ENCODE measurements around the gene CCL7. TPM values are rescaled to one million over a fixed set of nuclear protein-coding genes. Genes with fewer than 3 reads are reported as not detected.

CCL7 gene
- polyA plus RNA-seq, 3 donors: 0.25 to 0.38 TPM; not detected in 1

DNA sequence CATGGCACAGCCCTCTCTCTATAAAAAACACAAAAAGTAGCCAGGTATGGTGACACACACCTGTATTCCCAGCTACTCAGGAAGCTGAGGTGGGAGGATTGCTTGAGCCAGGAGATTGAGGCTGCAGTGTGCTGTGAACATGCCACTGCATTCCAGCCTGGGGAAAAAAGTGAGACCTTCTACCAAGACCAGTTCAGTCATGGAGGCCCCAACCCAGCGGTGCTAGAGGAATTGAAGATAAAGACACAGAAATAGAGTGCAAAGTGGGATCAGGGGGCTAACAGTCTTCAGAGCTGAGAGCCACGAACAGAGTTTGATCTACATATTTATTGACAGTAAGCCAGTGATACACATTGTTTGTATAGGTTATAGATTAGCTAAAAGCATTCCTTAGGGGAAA is 33.6 kb downstream of the CCL7 start:
- H2AFZ ChIP-seq (ENCODE audit: insufficient read depth, low read depth, low read length, poor library complexity, severe bottlenecking): no peak overlapping the region
- no peak overlapping the region for H3K4me3 ChIP-seq (replicated peaks in 1 of 3; ENCODE audit: low read depth in 2 of 3, low read length in 3 of 3)
- no peak for DNase-seq
- no peak overlapping the region for H3K27ac ChIP-seq (ENCODE audit: low read depth in 1 of 2, low read length in 2 of 2)
- TF ChIP-seq, protein P1, sequence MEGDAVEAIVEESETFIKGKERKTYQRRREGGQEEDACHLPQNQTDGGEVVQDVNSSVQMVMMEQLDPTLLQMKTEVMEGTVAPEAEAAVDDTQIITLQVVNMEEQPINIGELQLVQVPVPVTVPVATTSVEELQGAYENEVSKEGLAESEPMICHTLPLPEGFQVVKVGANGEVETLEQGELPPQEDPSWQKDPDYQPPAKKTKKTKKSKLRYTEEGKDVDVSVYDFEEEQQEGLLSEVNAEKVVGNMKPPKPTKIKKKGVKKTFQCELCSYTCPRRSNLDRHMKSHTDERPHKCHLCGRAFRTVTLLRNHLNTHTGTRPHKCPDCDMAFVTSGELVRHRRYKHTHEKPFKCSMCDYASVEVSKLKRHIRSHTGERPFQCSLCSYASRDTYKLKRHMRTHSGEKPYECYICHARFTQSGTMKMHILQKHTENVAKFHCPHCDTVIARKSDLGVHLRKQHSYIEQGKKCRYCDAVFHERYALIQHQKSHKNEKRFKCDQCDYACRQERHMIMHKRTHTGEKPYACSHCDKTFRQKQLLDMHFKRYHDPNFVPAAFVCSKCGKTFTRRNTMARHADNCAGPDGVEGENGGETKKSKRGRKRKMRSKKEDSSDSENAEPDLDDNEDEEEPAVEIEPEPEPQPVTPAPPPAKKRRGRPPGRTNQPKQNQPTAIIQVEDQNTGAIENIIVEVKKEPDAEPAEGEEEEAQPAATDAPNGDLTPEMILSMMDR (IDR thresholded peaks at IDR 0.05): no peak
- H3K9me3 ChIP-seq (replicated peaks in 1 of 2; ENCODE audit: control insufficient read depth in 1 of 2, insufficient read depth in 1 of 2, low read length in 2 of 2): no peaks in the 10 kb centered on the region
- intact Hi-C loops (cut with micrococcal nuclease): loop anchor here in 1 of 2 donors (5.0 to 10.0 kb wide), 2 partner anchors 61 to 96 kb away; partner anchors contain the start of gene CCL1
- no peak overlapping the region for H3K27ac Mint-ChIP-seq
- H3K4me1 ChIP-seq (ENCODE audit: control insufficient read depth in 1 of 2, insufficient read depth in 2 of 2, low read length in 2 of 2): peaks cover 61 to 67% of the 10 kb centered on the region in 2 donors
- no peak overlapping the region for H3K9ac ChIP-seq (ENCODE audit: insufficient read depth, low read length, poor library complexity, severe bottlenecking)
- H3K79me2 ChIP-seq (ENCODE audit: insufficient read depth, low read length): no peaks in the 10 kb centered on the region
- H3K27me3 ChIP-seq (ENCODE audit: control insufficient read depth in 2 of 2, insufficient read depth in 2 of 2, low read length in 2 of 2): no peaks in the 10 kb centered on the region
- no peaks in the 10 kb centered on the region for H3K36me3 ChIP-seq (replicated peaks in 1 of 2; ENCODE audit: control insufficient read depth in 1 of 2, insufficient read depth in 2 of 2, low read length in 2 of 2)
- no peaks in the 10 kb centered on the region for H3K36me3 Mint-ChIP-seq
- 100% methylated on average over 2 of the region's 2 CpGs for WGBS (ENCODE audit: insufficient coverage)
- H3K4me3 Mint-ChIP-seq: no peak overlapping the region
- H3K27me3 Mint-ChIP-seq (ENCODE audit: low read depth in 3 of 3): peaks cover 0 to 3% (median 2%) of the 10 kb centered on the region in 3 donors
- H3K9me3 Mint-ChIP-seq: peaks cover 0 to under 1% (median 0%) of the 10 kb centered on the region in 7 donors
- H4K20me1 ChIP-seq (ENCODE audit: insufficient read depth, low read length): no peaks in the 10 kb centered on the region
- peaks cover 77% of the 10 kb centered on the region for H3K4me1 Mint-ChIP-seq
- no peak overlapping the region for H3K4me2 ChIP-seq (replicated peaks; ENCODE audit: extremely low read depth, low read length, poor library complexity, severe bottlenecking)

- Mint-ChIP-seq H3K4me1 (peaks cover 72% of the 10 kb centered on the region), H3K27me3 (ENCODE audit: low read depth in 3 of 3) (peaks cover 0 to 2% (median 0%) of the 10 kb centered on the region in 3 donors), H3K36me3 (no peaks in the 10 kb centered on the region), H3K4me3 (no peak overlapping the region), H3K9me3 (no peaks in the 10 kb centered on the region), H3K27ac (peak overlapping the region in 1 of 7 donors; percentile 73)
- intact Hi-C loops (cut with micrococcal nuclease): loop anchor here in 1 of 2 donors (5.0 to 10.0 kb wide), 2 partner anchors 60 to 63 kb away; partner anchors contain the start of gene CCL1
- Histone ChIP-seq H3K9ac (ENCODE audit: insufficient read depth, low read length, poor library complexity, severe bottlenecking) (no peak overlapping the region), H3K4me1 (ENCODE audit: control insufficient read depth in 1 of 2, insufficient read depth in 2 of 2, low read length in 2 of 2) (peaks cover 59 to 65% of the 10 kb centered on the region in 2 donors), H3K4me3 (replicated peaks in 1 of 3; ENCODE audit: low read depth in 2 of 3, low read length in 3 of 3) (no peak overlapping the region), H3K27ac (ENCODE audit: low read depth in 1 of 2, low read length in 2 of 2) (no peak overlapping the region), H3K36me3 (replicated peaks in 1 of 2; ENCODE audit: control insufficient read depth in 1 of 2, insufficient read depth in 2 of 2, low read length in 2 of 2) (no peaks in the 10 kb centered on the region), H3K9me3 (replicated peaks in 1 of 2; ENCODE audit: control insufficient read depth in 1 of 2, insufficient read depth in 1 of 2, low read length in 2 of 2) (no peaks in the 10 kb centered on the region), H2AFZ (ENCODE audit: insufficient read depth, low read depth, low read length, poor library complexity, severe bottlenecking) (no peak overlapping the region), H3K4me2 (replicated peaks; ENCODE audit: extremely low read depth, low read length, poor library complexity, severe bottlenecking) (no peak overlapping the region), H3K27me3 (ENCODE audit: control insufficient read depth in 2 of 2, insufficient read depth in 2 of 2, low read length in 2 of 2) (no peaks in the 10 kb centered on the region), H3K79me2 (ENCODE audit: insufficient read depth, low read length) (no peaks in the 10 kb centered on the region), H4K20me1 (ENCODE audit: insufficient read depth, low read length) (no peaks in the 10 kb centered on the region)
- DNase-seq: no peak
- WGBS (ENCODE audit: insufficient coverage): 90% methylated on average over 2 of the region's 4 CpGs
- TF ChIP-seq, protein P1 (IDR thresholded peaks at IDR 0.05): no peak
Measured at GRCh38 chr17:34305061-34305460, 35.0 kb downstream of the CCL7 start.
